GM12891 (cell line): Measurements from ENCODE around the gene RRAS2.

Experiments
- DNase-seq: peaks from one replicate; pipeline ENCODE4 v3.0.0; 2011; ENCODE audit warnings: low spot score; ENCODE audit not compliant: insufficient read length
- FAIRE-seq: peaks from 2 replicates; lab custom pipeline; 2011; peaks lifted over from hg19 to GRCh38; lab: Jason Lieb, UNC
- PAX5 ChIP-seq: IDR thresholded peaks from 2 replicates; pipeline ENCODE4 v1.6.1; 2011; ENCODE audit warnings: low read length, moderate library complexity, mild to moderate bottlenecking; ENCODE audit not compliant: insufficient read depth, severe bottlenecking
- POLR2A ChIP-seq: IDR thresholded peaks from 2 replicates; pipeline ENCODE4 v1.6.1; 2011; ENCODE audit warnings: low read depth, low read length, control low read depth
- POLR2AphosphoS5 ChIP-seq: IDR thresholded peaks from 2 replicates; pipeline ENCODE4 v1.6.1; 2011; ENCODE audit warnings: low read depth, low read length, control low read depth
- POU2F2 ChIP-seq: IDR thresholded peaks from 2 replicates; pipeline ENCODE4 v1.6.1; 2011; ENCODE audit warnings: low read depth, mild to moderate bottlenecking, control low read depth, low read length, moderate library complexity
- SPI1 ChIP-seq: IDR thresholded peaks from 2 replicates; pipeline ENCODE4 v1.6.1; 2011; ENCODE audit warnings: low read depth, low read length, control low read depth
- TAF1 ChIP-seq: IDR thresholded peaks from 2 replicates; pipeline ENCODE4 v1.6.1; 2011; ENCODE audit warnings: low read depth, low read length, control low read depth

The RRAS2 gene

GRCh38 chr11:14372011-14372410 is 13.0 kb upstream of the RRAS2 start:
- DNase-seq (no peak), FAIRE-seq (no peak)
- TF ChIP-seq PAX5 (no peak), POLR2AphosphoS5 (no peak), TAF1 (no peak), SPI1 (no peak), POLR2A (no peak)

- FAIRE-seq (no peak), DNase-seq (no peak)
- TF ChIP-seq TAF1 (no peak), POLR2AphosphoS5 (no peak), POU2F2 (no peak), POLR2A (no peak), PAX5 (no peak), SPI1 (no peak)
Observed at GRCh38 chr11:14371249-14371648, 12.3 kb upstream of the RRAS2 start.

GRCh38 chr11:14370496-14370895 is 11.5 kb upstream of the RRAS2 start:
- no peak for FAIRE-seq
- TF ChIP-seq POLR2AphosphoS5 (no peak), SPI1 (no peak), POLR2A (no peak)
- DNase-seq: no peak

GRCh38 chr11:14369598-14369997 is 10.6 kb upstream of the RRAS2 start:
- DNase-seq (no peak), FAIRE-seq (peak; percentile 50)
- TF ChIP-seq POU2F2 (no peak), TAF1 (no peak), POLR2A (no peak), SPI1 (no peak), POLR2AphosphoS5 (no peak), PAX5 (no peak)

GRCh38 chr11:14366936-14367335 is 8.0 kb upstream of the RRAS2 start:
- DNase-seq (no peak), FAIRE-seq (no peak)
- TF ChIP-seq POLR2A: no peak
- TF ChIP-seq TAF1: no peak
- no peak for TF ChIP-seq SPI1
- TF ChIP-seq POU2F2: no peak
- no peak for TF ChIP-seq PAX5
- TF ChIP-seq POLR2AphosphoS5: no peak

GRCh38 chr11:14364322-14364721 is 5.3 kb upstream of the RRAS2 start:
- DNase-seq: no peak
- TF ChIP-seq SPI1 (no peak), POU2F2 (no peak), POLR2AphosphoS5 (no peak), PAX5 (no peak), POLR2A (no peak), TAF1 (no peak)
- FAIRE-seq: no peak

- TF ChIP-seq PAX5 (no peak), SPI1 (no peak), POU2F2 (no peak), POLR2A (no peak), POLR2AphosphoS5 (no peak), TAF1 (no peak)
- DNase-seq (no peak), FAIRE-seq (no peak)
Observed at GRCh38 chr11:14362611-14363010, 3.6 kb upstream of the RRAS2 start.

- no peak for DNase-seq
- no peak for TF ChIP-seq TAF1
- TF ChIP-seq POLR2AphosphoS5: no peak
- TF ChIP-seq POU2F2: no peak
- TF ChIP-seq PAX5: no peak
- no peak for TF ChIP-seq POLR2A
- TF ChIP-seq SPI1: no peak
- no peak for FAIRE-seq
Observed at GRCh38 chr11:14361951-14362350, 3.0 kb upstream of the RRAS2 start.

GRCh38 chr11:14360976-14361375 is 2.0 kb upstream of the RRAS2 start:
- FAIRE-seq: no peak

GRCh38 chr11:14359501-14360031 is 583 bp upstream of the RRAS2 start:
- no peak for TF ChIP-seq TAF1
- no peak for TF ChIP-seq POLR2AphosphoS5
- TF ChIP-seq PAX5: no peak
- no peak for TF ChIP-seq POU2F2
- no peak for TF ChIP-seq SPI1
- no peak for TF ChIP-seq POLR2A
- FAIRE-seq (no peak), DNase-seq (no peak)

More at GRCh38 chr11:14360976-14361375, 2.0 kb upstream of the RRAS2 start:
- TF ChIP-seq SPI1: no peak
- no peak for TF ChIP-seq POLR2A
- TF ChIP-seq POU2F2: no peak
- DNase-seq: no peak
